IMR-90 (cell line): ENCODE measurements around the gene TMEM247. TPM values are rescaled to one million over a fixed set of nuclear protein-coding genes. Genes with fewer than 3 reads are reported as not detected.

Experiments
- ATAC-seq: fragments of 200-7000 bp; cut with Tn5 transposase; 2 replicates; pipeline ENCODE4 v1.9.1; 2020; ENCODE audit warnings: low read depth, mild to moderate bottlenecking, moderate library complexity
- BruUV-seq: library from RNA; stranded (reverse); fragments of 400-500 nt; replicated peaks from 2 replicates; lab custom pipeline; 2021; lab: Mats Ljungman, UMichigan
- CTCF ChIA-PET: fragments of 300-600 bp; formaldehyde crosslinking; extraction: SDS; loops from one replicate; lab custom pipeline; 2021; ENCODE audit warnings: antibody characterized with exemption; lab: Yijun Ruan, JAX
- POLR2A ChIA-PET: fragments of 300-600 bp; sonication (Branson Sonifier 250); formaldehyde crosslinking; loops from one replicate; lab custom pipeline; 2022; ENCODE audit warnings: antibody characterized with exemption; ENCODE audit not compliant: unreplicated experiment; lab: Charles Lee
- DNase-seq: peaks from one replicate; pipeline ENCODE4 v3.0.0; 2013
- H2AFZ ChIP-seq: replicated peaks from 2 replicates; pipeline ENCODE3; 2013; ENCODE audit warnings: low read length, mild to moderate bottlenecking; ENCODE audit not compliant: poor library complexity
- H2AK5ac ChIP-seq: 2 replicates; pipeline ENCODE4 v1.6.1; 2013; ENCODE audit warnings: low read depth, low read length, inconsistent platforms
- H2AK9ac ChIP-seq: replicated peaks from 2 replicates; pipeline ENCODE3; 2013; ENCODE audit warnings: mild to moderate bottlenecking, low read depth, low read length, moderate library complexity; ENCODE audit not compliant: poor library complexity
- H2BK120ac ChIP-seq: 2 replicates; pipeline ENCODE4 v1.6.1; 2013; ENCODE audit warnings: low read depth, low read length, inconsistent platforms
- H2BK15ac ChIP-seq: 3 replicates; pipeline ENCODE4 v1.6.1; 2013; ENCODE audit warnings: low read depth, low read length, inconsistent platforms
- H2BK20ac ChIP-seq: 2 replicates; pipeline ENCODE4 v1.6.1; 2013; ENCODE audit warnings: low read depth, mild to moderate bottlenecking, inconsistent platforms, low read length, moderate library complexity
- H2BK5ac ChIP-seq: 2 replicates; pipeline ENCODE4 v1.6.1; 2013; ENCODE audit warnings: mild to moderate bottlenecking, low read depth, low read length, inconsistent platforms; ENCODE audit not compliant: poor library complexity, severe bottlenecking
- H3K14ac ChIP-seq: replicated peaks from 2 replicates; pipeline ENCODE4 v1.6.1; 2013; ENCODE audit warnings: low read depth, low read length, inconsistent platforms
- H3K18ac ChIP-seq: 2 replicates; pipeline ENCODE4 v1.6.1; 2013; ENCODE audit warnings: low read depth, low read length, control low read depth
- H3K23ac ChIP-seq: 2 replicates; pipeline ENCODE4 v1.6.1; 2013; ENCODE audit warnings: low read depth, low read length, inconsistent platforms
- H3K27ac ChIP-seq: 2 replicates; pipeline ENCODE4 v1.5.1; 2013; ENCODE audit warnings: mild to moderate bottlenecking, control low read depth, low read length; ENCODE audit not compliant: insufficient read depth
- H3K27me3 ChIP-seq: 2 replicates; pipeline ENCODE4 v1.6.1; 2013; ENCODE audit warnings: low read length; ENCODE audit not compliant: control insufficient read depth, insufficient read depth
- H3K36me3 ChIP-seq: 2 replicates; pipeline ENCODE4 v1.6.1; 2013; ENCODE audit warnings: low read length, mixed read lengths; ENCODE audit not compliant: control insufficient read depth, insufficient read depth
- H3K4ac ChIP-seq: 2 replicates; pipeline ENCODE4 v1.6.1; 2013; ENCODE audit warnings: low read depth, low read length, inconsistent platforms
- H3K4me1 ChIP-seq: 2 replicates; pipeline ENCODE4 v1.6.1; 2013; ENCODE audit warnings: low read length, mixed read lengths; ENCODE audit not compliant: control insufficient read depth, insufficient read depth
- H3K4me2 ChIP-seq: 2 replicates; pipeline ENCODE4 v1.6.1; 2013; ENCODE audit warnings: low read depth, mild to moderate bottlenecking, control low read depth, low read length, moderate library complexity
- H3K4me3 ChIP-seq: 2 replicates; pipeline ENCODE4 v1.5.1; 2013; ENCODE audit warnings: low read depth, mild to moderate bottlenecking, control low read depth, low read length, moderate library complexity; ENCODE audit not compliant: insufficient read depth
- H3K56ac ChIP-seq: 2 replicates; pipeline ENCODE4 v1.6.1; 2013; ENCODE audit warnings: low read length, inconsistent platforms; ENCODE audit not compliant: insufficient read depth; ENCODE audit errors: extremely low read depth
- H3K79me1 ChIP-seq, 2 experiments: 2 replicates each; pipeline ENCODE4 v1.6.1; 2013; ENCODE audit warnings: low read length in 2 of 2, inconsistent platforms in 1 of 2, low read depth in 1 of 2
- H3K9ac ChIP-seq: 2 replicates; pipeline ENCODE4 v1.6.1; 2013; ENCODE audit warnings: low read depth, low read length, control low read depth
- H3K9me1 ChIP-seq: 2 replicates; pipeline ENCODE4 v1.6.1; 2013; ENCODE audit warnings: low read length, inconsistent platforms; ENCODE audit not compliant: insufficient read depth
- H3K9me3 ChIP-seq: 2 replicates; pipeline ENCODE4 v1.6.1; 2013; ENCODE audit warnings: low read length; ENCODE audit not compliant: control insufficient read depth, insufficient read depth
- H4K20me1 ChIP-seq: 2 replicates; pipeline ENCODE4 v1.6.1; 2013; ENCODE audit warnings: low read length, inconsistent platforms; ENCODE audit not compliant: insufficient read depth
- H4K5ac ChIP-seq: 2 replicates; pipeline ENCODE4 v1.6.1; 2013; ENCODE audit warnings: mild to moderate bottlenecking, low read depth, low read length, control low read depth
- H4K8ac ChIP-seq, 2 experiments: 2 replicates each; pipeline ENCODE4 v1.6.1; 2013; ENCODE audit warnings: low read depth in 2 of 2, low read length in 2 of 2, control low read depth in 1 of 2, inconsistent platforms in 1 of 2
- H4K91ac ChIP-seq: 2 replicates; pipeline ENCODE4 v1.6.1; 2013; ENCODE audit warnings: low read depth, low read length, inconsistent platforms; ENCODE audit not compliant: insufficient read depth
- BHLHE40 ChIP-seq: fragments of 150-350 bp; IDR thresholded peaks from 2 replicates; pipeline ENCODE4 v1.6.1; 2016; ENCODE audit warnings: mild to moderate bottlenecking, low read depth, low read length
- CEBPB ChIP-seq: IDR thresholded peaks from 2 replicates; pipeline ENCODE4 v1.6.1; 2012; ENCODE audit warnings: low read depth, low read length, improper control_type of control experiment
- CHD1 ChIP-seq: IDR thresholded peaks from 2 replicates; pipeline ENCODE4 v1.6.1; 2012; ENCODE audit warnings: low read depth, low read length, improper control_type of control experiment
- FOS ChIP-seq: fragments of 150-350 bp; IDR thresholded peaks from 2 replicates; pipeline ENCODE4 v1.6.1; 2016; ENCODE audit warnings: low read depth, low read length
- MAFK ChIP-seq: IDR thresholded peaks from 2 replicates; pipeline ENCODE4 v1.6.1; 2012; ENCODE audit warnings: low read depth, low read length, improper control_type of control experiment
- MAZ ChIP-seq: IDR thresholded peaks from 2 replicates; pipeline ENCODE4 v1.6.1; 2012; ENCODE audit warnings: low read depth, mild to moderate bottlenecking, low read length, improper control_type of control experiment, moderate library complexity, borderline replicate concordance
- MXI1 ChIP-seq: IDR thresholded peaks from 2 replicates; pipeline ENCODE4 v1.6.1; 2012; ENCODE audit warnings: low read depth, mild to moderate bottlenecking, low read length, moderate library complexity, borderline replicate concordance
- NFE2L2 ChIP-seq: fragments of 150-350 bp; IDR thresholded peaks from 2 replicates; pipeline ENCODE4 v1.6.1; 2016; ENCODE audit warnings: low read depth, mild to moderate bottlenecking, low read length
- POLR2A ChIP-seq: IDR thresholded peaks from 2 replicates; pipeline ENCODE4 v1.6.1; 2012; ENCODE audit warnings: mild to moderate bottlenecking, low read depth, low read length
- RAD21 ChIP-seq: IDR thresholded peaks from 2 replicates; pipeline ENCODE4 v1.6.1; 2012; ENCODE audit warnings: low read length, improper control_type of control experiment
- RCOR1 ChIP-seq: IDR thresholded peaks from 2 replicates; pipeline ENCODE4 v1.6.1; 2012; ENCODE audit warnings: mild to moderate bottlenecking, low read length, improper control_type of control experiment; ENCODE audit not compliant: insufficient replicate concordance
- RFX5 ChIP-seq: IDR thresholded peaks from 2 replicates; pipeline ENCODE4 v1.8.0; 2012; ENCODE audit warnings: low read depth, mild to moderate bottlenecking, low read length, moderate library complexity
- SMC3 ChIP-seq: fragments of 150-350 bp; IDR thresholded peaks from 2 replicates; pipeline ENCODE4 v1.6.1; 2016; ENCODE audit warnings: low read depth, mild to moderate bottlenecking, antibody characterized with exemption, low read length, moderate library complexity
- WGBS, 2 experiments: methylation state at CpG; one replicate each; pipeline versions ENCODE4 v1.1.5 to v1.1.7; 2013; ENCODE audit warnings: missing lambda C conversion rate in 2 of 2; ENCODE audit not compliant: insufficient read length in 1 of 2; ENCODE audit errors: extremely low coverage in 2 of 2; 5-methylcytosine and 5-hydroxymethylcytosine counted together
- dilution Hi-C: fragments of 300-500 bp; cut with HindIII; formaldehyde crosslinking; loops from one replicate; pipeline ENCODE4 v1.14.3; 2018; ENCODE audit warnings: low sequenced_read_pairs; ENCODE audit not compliant: unreplicated experiment
- in situ Hi-C: fragments of 300-500 bp; cut with MboI; formaldehyde crosslinking; loops from 3 replicates; pipeline ENCODE4 v1.14.3; 2019; ENCODE audit warnings: low sequenced_read_pairs, inconsistent platforms, mixed read lengths
- intact Hi-C: fragments of 100-400 bp; cut with micrococcal nuclease; formaldehyde crosslinking; loops from 2 replicates; pipeline ENCODE4 v1.10.0; 2022
- polyA plus RNA-seq, 3 experiments: library from polyadenylated mRNA; depleted of rRNA; stranded (reverse); fragments of >200 nt; gene quantifications; 2 replicates each; pipeline ENCODE4 v1.2.3, GENCODE V29; 2012; ENCODE audit warnings: low replicate concordance in 1 of 3
- total RNA-seq: library from RNA; depleted of rRNA; stranded (reverse); fragments of >200 nt; gene quantifications from 2 replicates; pipeline ENCODE4 v1.2.3, GENCODE V29; 2012
- TF ChIP-seq, protein P1 (sequence below): fragments of 150-350 bp; IDR thresholded peaks from 2 replicates; pipeline ENCODE4 v1.6.1; 2016; ENCODE audit warnings: low read depth, mild to moderate bottlenecking, low read length, moderate library complexity, borderline replicate concordance
- TF ChIP-seq, protein P2 (sequence below): conservative IDR thresholded peaks from 2 replicates; pipeline ENCODE4 v1.5.1; 2012; ENCODE audit warnings: mild to moderate bottlenecking, low read depth, low read length, improper control_type of control experiment

Gene TMEM247
- total and polyA plus RNA-seq, 2 of the 4 experiments (the other 2 are of a cell fraction), result not detected

DNA sequence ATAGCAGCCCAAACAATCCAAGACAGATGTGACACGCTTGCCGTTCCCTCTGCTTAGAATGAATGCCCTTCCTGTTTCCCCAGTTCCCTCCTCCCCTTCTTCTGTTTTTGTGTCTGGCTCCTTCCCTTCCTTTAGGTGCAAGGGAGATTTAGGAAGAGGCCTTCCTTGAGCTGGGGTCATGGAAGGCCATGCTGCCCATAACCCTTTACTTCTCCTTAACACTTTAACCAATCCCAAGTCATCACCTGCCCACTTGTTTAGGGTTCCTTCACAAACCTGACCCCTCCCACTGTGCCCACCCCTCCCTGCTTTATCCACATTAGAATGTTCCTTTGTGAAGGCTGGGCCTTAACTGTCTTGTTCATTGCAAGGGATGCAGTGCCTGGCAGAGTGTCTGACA lies 24.9 kb downstream of the TMEM247 start:
- CTCF ChIA-PET, result interaction anchor here (0.6 kb wide), 1 partner anchor 15 kb away, joined by 5 read pairs; no protein-coding TSS in a partner anchor
- no peak overlapping the region for H4K91ac ChIP-seq
- no peak overlapping the region for H3K9ac ChIP-seq
- DNase-seq, result no peak
- no peaks in the 10 kb centered on the region; the same call in 1 of the 2 replicates for H3K9me1 ChIP-seq
- no peaks in the 10 kb centered on the region for H4K20me1 ChIP-seq
- intact Hi-C loops, result no loop called here
- no peaks in the 10 kb centered on the region for H3K4me1 ChIP-seq
- no peak overlapping the region for H3K56ac ChIP-seq
- H2BK120ac ChIP-seq, result no peak overlapping the region
- no peak overlapping the region for H3K4me2 ChIP-seq
- no peak overlapping the region for H4K5ac ChIP-seq
- POLR2A ChIA-PET, result no interaction called here
- no peak overlapping the region for H2AFZ ChIP-seq
- WGBS, 2 experiments, result no CpG with 5 or more reads among the region's 2 CpGs
- in situ Hi-C loops, result no loop called here
- no peak overlapping the region for H3K14ac ChIP-seq
- no peak overlapping the region for H2BK5ac ChIP-seq
- H3K4me3 ChIP-seq, result no peak overlapping the region
- peaks cover 0 to 4% of the 10 kb centered on the region in 2 experiments; a peak in 1 of 4 replicates for H3K79me1 ChIP-seq
- no peaks in the 10 kb centered on the region; the same call in 1 of the 2 replicates for H3K27me3 ChIP-seq
- no peak overlapping the region for H3K27ac ChIP-seq
- no peak overlapping the region for H2BK20ac ChIP-seq
- H2AK9ac ChIP-seq, result no peak overlapping the region
- H3K18ac ChIP-seq, result no peak overlapping the region
- no peaks in the 10 kb centered on the region for H3K9me3 ChIP-seq
- BruUV-seq, result no TSS peak
- H3K23ac ChIP-seq, result no peak overlapping the region
- H3K36me3 ChIP-seq, result no peaks in the 10 kb centered on the region
- dilution Hi-C loops, result no loop called here
- no peak overlapping the region for H2AK5ac ChIP-seq
- ATAC-seq, result no peak
- H3K4ac ChIP-seq, result no peak overlapping the region
- no peak overlapping the region for H2BK15ac ChIP-seq
- TF ChIP-seq POLR2A, result no peak
- TF ChIP-seq MAFK, result no peak
- no peak for TF ChIP-seq CHD1
- TF ChIP-seq RFX5, result no peak
- TF ChIP-seq, protein P1, sequence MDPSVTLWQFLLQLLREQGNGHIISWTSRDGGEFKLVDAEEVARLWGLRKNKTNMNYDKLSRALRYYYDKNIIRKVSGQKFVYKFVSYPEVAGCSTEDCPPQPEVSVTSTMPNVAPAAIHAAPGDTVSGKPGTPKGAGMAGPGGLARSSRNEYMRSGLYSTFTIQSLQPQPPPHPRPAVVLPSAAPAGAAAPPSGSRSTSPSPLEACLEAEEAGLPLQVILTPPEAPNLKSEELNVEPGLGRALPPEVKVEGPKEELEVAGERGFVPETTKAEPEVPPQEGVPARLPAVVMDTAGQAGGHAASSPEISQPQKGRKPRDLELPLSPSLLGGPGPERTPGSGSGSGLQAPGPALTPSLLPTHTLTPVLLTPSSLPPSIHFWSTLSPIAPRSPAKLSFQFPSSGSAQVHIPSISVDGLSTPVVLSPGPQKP, result no peak
- no peak for TF ChIP-seq MXI1
- TF ChIP-seq FOS, result no peak
- TF ChIP-seq RAD21, result no peak
- no peak for TF ChIP-seq MAZ
- TF ChIP-seq RCOR1, result no peak
- TF ChIP-seq NFE2L2, result no peak
- no peak for TF ChIP-seq BHLHE40
- no peak for TF ChIP-seq CEBPB
- TF ChIP-seq, protein P2, sequence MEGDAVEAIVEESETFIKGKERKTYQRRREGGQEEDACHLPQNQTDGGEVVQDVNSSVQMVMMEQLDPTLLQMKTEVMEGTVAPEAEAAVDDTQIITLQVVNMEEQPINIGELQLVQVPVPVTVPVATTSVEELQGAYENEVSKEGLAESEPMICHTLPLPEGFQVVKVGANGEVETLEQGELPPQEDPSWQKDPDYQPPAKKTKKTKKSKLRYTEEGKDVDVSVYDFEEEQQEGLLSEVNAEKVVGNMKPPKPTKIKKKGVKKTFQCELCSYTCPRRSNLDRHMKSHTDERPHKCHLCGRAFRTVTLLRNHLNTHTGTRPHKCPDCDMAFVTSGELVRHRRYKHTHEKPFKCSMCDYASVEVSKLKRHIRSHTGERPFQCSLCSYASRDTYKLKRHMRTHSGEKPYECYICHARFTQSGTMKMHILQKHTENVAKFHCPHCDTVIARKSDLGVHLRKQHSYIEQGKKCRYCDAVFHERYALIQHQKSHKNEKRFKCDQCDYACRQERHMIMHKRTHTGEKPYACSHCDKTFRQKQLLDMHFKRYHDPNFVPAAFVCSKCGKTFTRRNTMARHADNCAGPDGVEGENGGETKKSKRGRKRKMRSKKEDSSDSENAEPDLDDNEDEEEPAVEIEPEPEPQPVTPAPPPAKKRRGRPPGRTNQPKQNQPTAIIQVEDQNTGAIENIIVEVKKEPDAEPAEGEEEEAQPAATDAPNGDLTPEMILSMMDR, result no peak
- TF ChIP-seq SMC3, result no peak
- H4K8ac ChIP-seq, result no peak overlapping the region
